ENCODE data around the gene ACER3. TPM values are rescaled to one million over a fixed set of nuclear protein-coding genes. Genes with fewer than 3 reads are reported as not detected.

ACER3 gene
- total RNA-seq, 1 donor from 2014 or later: 12.4 TPM

GRCh38 chr11:77066229-77067042, 205.7 kb downstream of the ACER3 start, which contains the start of gene CAPN5:
TSS of gene CAPN5 (plus strand) at chr11:77066971. CDS start at chr11:77084887, 17,916 bp downstream.
- FAIRE-seq (no peak), DNase-seq (ENCODE audit: low read depth) (peak; percentile 68)
- Histone ChIP-seq H3K36me3 (ENCODE audit: control insufficient read depth, insufficient read depth, low read length) (no peaks in the 10 kb centered on the region), H3K4me3 (ENCODE audit: low read depth, low read length) (peak within 1 kb of the TSS; percentile 69), H3K27me3 (ENCODE audit: control insufficient read depth, insufficient read depth, low read length) (peaks cover 6% of the 10 kb centered on the region)
- no peak for TF ChIP-seq CTCF (IDR thresholded peaks at IDR 0.05; ENCODE audit: insufficient read depth, low read length, severe bottlenecking)

- no peak for TF ChIP-seq CTCF (IDR thresholded peaks at IDR 0.05; ENCODE audit: insufficient read depth, low read length, severe bottlenecking)
- Histone ChIP-seq H3K27me3 (ENCODE audit: control insufficient read depth, insufficient read depth, low read length) (peaks cover 6% of the 10 kb centered on the region), H3K4me3 (ENCODE audit: low read depth, low read length) (no peak overlapping the region), H3K36me3 (ENCODE audit: control insufficient read depth, insufficient read depth, low read length) (no peaks in the 10 kb centered on the region)
- no peak for DNase-seq (ENCODE audit: low read depth)
- no peak for FAIRE-seq
Observed at GRCh38 chr11:77067861-77068443, 207.2 kb downstream of the ACER3 start.

- no peak for FAIRE-seq
- peaks cover 6% of the 10 kb centered on the region for H3K27me3 ChIP-seq (ENCODE audit: control insufficient read depth, insufficient read depth, low read length)
- no peak for DNase-seq (ENCODE audit: low read depth)
- no peaks in the 10 kb centered on the region for H3K36me3 ChIP-seq (ENCODE audit: control insufficient read depth, insufficient read depth, low read length)
- TF ChIP-seq CTCF (IDR thresholded peaks at IDR 0.05; ENCODE audit: insufficient read depth, low read length, severe bottlenecking): no peak
- no peak overlapping the region for H3K4me3 ChIP-seq (ENCODE audit: low read depth, low read length)
Observed at GRCh38 chr11:77068457-77069335, 208.0 kb downstream of the ACER3 start.

- DNase-seq (ENCODE audit: low read depth) (no peak), FAIRE-seq (no peak)
- H3K4me3 ChIP-seq (ENCODE audit: low read depth, low read length): no peak overlapping the region
Observed at GRCh38 chr11:77069336-77069968, 208.7 kb downstream of the ACER3 start.

More at GRCh38 chr11:77069336-77069968, 208.7 kb downstream of the ACER3 start:
- H3K27me3 ChIP-seq (ENCODE audit: control insufficient read depth, insufficient read depth, low read length): peaks cover 6% of the 10 kb centered on the region
- no peaks in the 10 kb centered on the region for H3K36me3 ChIP-seq (ENCODE audit: control insufficient read depth, insufficient read depth, low read length)
- no peak for TF ChIP-seq CTCF (IDR thresholded peaks at IDR 0.05; ENCODE audit: insufficient read depth, low read length, severe bottlenecking)

All from bronchial epithelial cell (primary cell).